Effector memory CD8-positive, alpha-beta T cell (primary cell): ENCODE measurements around the gene YPEL4.
"Not testable (repeated sequence)": the region's sequence is repeated elsewhere in the genome, so short reads cannot be mapped to it uniquely, and the experiment has no call there.

Source experiments
- ATAC-seq: fragments of 150-1000 bp; cut with Tn5 transposase; replicated peaks from 2 replicates; pipeline ENCODE4 v1.10.0; 2021; ENCODE audit warnings: mild to moderate bottlenecking, moderate library complexity
- DNase-seq, 3 experiments: peaks; one replicate each; pipeline ENCODE4 v3.0.0; 2021
- H3K27ac Mint-ChIP-seq, 2 donors: one replicate each; pipeline ENCODE4 v1.8.0; 2022; ENCODE audit warnings: mild to moderate bottlenecking in 2 of 2, mixed read lengths in 2 of 2, moderate library complexity in 2 of 2
- H3K27me3 Mint-ChIP-seq, 2 donors: one replicate each; pipeline ENCODE4 v1.8.0; 2022; ENCODE audit warnings: mixed read lengths in 2 of 2
- H3K36me3 Mint-ChIP-seq: one replicate; pipeline ENCODE4 v1.8.0; 2022; ENCODE audit warnings: mild to moderate bottlenecking, moderate library complexity, mixed read lengths; ENCODE audit not compliant: insufficient read depth
- H3K4me1 Mint-ChIP-seq, 2 donors: one replicate each; pipeline ENCODE4 v1.8.0; 2022; ENCODE audit warnings: low read depth in 2 of 2, mixed read lengths in 2 of 2
- H3K4me3 Mint-ChIP-seq, 2 donors: one replicate each; pipeline ENCODE4 v1.8.0; 2022; ENCODE audit warnings: mild to moderate bottlenecking in 2 of 2, mixed read lengths in 2 of 2, moderate library complexity in 2 of 2
- H3K9me3 Mint-ChIP-seq, 2 donors: one replicate each; pipeline ENCODE4 v1.8.0; 2022; ENCODE audit warnings: mixed read lengths in 2 of 2
- total RNA-seq, 9 experiments: gene quantifications; one replicate each; lab custom pipeline; 2026; lab: John Stamatoyannopoulos, UW

The YPEL4 gene, protein sequence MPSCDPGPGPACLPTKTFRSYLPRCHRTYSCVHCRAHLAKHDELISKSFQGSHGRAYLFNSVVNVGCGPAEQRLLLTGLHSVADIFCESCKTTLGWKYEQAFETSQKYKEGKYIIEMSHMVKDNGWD
- 0.12 to 25.3 (median 6.0) reads per million in 9 experiments for total RNA-seq

DNA sequence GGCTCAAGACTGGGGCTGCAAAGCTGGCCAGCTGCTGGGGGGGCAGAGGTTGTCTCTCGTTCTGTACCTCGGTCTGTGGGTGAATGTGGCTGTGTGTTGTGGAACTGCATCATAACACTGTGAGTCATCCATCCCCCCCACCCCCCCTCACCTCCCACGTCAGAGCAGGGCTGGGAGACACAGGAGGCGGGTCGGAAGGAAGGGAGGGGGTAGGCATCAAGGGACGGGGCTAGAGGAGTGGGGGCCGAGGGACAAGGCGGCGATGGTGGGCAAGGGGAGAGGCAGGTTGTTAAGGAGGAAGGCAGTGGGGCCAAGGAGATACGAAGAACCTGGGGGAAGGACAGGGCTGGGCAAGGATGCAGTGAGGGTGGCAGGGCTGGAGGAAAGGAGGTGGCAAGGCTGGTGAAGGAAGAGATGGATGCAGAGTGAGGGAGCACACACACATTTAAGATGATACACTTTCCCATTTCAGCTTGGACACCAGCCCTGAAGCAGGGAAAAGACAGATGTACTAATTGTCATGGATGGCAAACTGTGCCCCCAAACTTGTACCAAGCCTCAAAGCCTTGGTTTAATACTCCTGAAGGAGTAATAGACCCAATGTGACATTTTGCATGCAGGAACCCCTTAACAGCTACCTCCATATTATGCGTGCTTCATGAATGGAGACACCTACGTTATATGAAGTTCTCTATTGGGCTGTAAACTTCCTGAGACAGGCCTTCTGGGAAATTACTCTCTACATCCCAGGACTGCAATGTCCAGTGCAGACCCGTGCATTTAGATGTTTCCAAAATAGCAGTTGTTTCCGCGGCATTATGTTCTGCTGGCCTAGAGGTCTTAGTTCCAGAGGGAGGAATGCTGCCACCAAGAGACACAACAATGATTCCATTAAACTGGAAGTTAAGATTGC, at the start of gene YPEL4:
Gene YPEL4 (minus strand): TSS at position 87 of the 913 bp plus-strand sequence. CDS start 2,805 bp downstream, outside the sequence.
- H3K27ac Mint-ChIP-seq, result peak within 1 kb of the TSS; percentile 84 to 93
- peaks cover 6% of the 10 kb centered on the region for H3K36me3 Mint-ChIP-seq
- H3K4me1 Mint-ChIP-seq, result peaks cover 24% of the 10 kb centered on the region in 2 donors
- peak within 1 kb of the TSS; percentile 90 to 92 for H3K4me3 Mint-ChIP-seq
- ATAC-seq (peak; percentile 86), DNase-seq (peak; percentile 58 to 63 (median 62))
- no peaks in the 10 kb centered on the region for H3K9me3 Mint-ChIP-seq
- peaks cover 25 to 46% of the 10 kb centered on the region in 2 donors for H3K27me3 Mint-ChIP-seq

DNA sequence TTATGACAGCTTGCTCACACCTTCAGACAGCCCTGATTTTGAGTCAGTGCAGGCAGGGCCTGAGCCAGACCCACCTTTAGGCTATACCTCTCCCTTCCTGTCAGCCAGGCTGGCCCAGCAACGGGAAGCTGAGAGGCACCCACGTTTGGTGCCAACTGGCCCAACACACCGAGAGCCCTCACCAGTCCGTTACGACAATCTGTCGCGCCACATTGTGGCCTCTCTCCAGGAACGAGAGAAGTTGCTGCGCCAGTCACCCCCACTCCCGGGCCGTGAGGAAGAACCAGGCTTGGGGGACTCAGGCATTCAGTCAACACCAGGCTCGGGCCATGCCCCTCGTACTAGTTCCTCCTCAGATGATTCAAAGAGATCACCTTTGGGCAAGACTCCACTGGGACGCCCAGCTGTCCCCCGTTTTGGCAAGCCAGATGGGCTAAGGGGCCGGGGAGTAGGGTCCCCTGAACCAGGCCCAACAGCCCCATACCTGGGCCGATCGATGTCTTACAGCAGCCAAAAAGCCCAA, 49.2 kb upstream of the YPEL4 start:
- no peaks in the 10 kb centered on the region for H3K27me3 Mint-ChIP-seq
- no peak overlapping the region for H3K4me3 Mint-ChIP-seq
- H3K36me3 Mint-ChIP-seq, result peaks cover 94% of the 10 kb centered on the region
- DNase-seq (no peak), ATAC-seq (no peak)
- no peaks in the 10 kb centered on the region for H3K4me1 Mint-ChIP-seq
- peak overlapping the region in 1 of 2 donors; percentile 18 for H3K27ac Mint-ChIP-seq
- no peaks in the 10 kb centered on the region for H3K9me3 Mint-ChIP-seq

GRCh38 chr11:57690474-57690873, 40.8 kb upstream of the YPEL4 start:
- not testable (repeated sequence) for H3K4me3 Mint-ChIP-seq, H3K9me3 Mint-ChIP-seq, DNase-seq, ATAC-seq, H3K4me1 Mint-ChIP-seq, H3K27ac Mint-ChIP-seq, H3K27me3 Mint-ChIP-seq
- H3K36me3 Mint-ChIP-seq, result peaks cover 89% of the 10 kb centered on the region

DNA sequence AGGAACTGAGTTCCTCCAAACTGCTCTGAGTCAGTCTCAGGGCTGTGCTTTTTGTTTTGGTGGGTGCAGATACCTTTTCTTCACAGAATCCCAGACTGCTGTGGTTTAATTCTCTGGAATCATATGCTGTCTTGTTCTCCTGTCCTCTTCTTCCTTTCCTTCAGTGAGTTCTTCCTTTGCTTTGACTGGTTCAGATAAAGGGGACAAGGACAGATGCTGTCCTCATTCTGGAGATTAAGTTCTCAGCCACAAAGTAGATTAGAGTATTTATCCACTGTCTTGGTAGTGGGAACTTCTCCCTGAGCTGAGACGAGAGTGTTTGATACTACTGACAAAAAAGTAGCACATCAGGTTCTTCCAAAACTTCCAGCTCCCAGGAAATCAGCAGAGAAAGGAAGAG, 31.5 kb upstream of the YPEL4 start:
- Mint-ChIP-seq H3K4me1 (peaks cover 26 to 45% of the 10 kb centered on the region in 2 donors), H3K4me3 (no peak overlapping the region), H3K27me3 (no peaks in the 10 kb centered on the region), H3K36me3 (peaks cover 72% of the 10 kb centered on the region), H3K27ac (peak overlapping the region; percentile 83 to 88), H3K9me3 (no peaks in the 10 kb centered on the region)
- ATAC-seq (no peak), DNase-seq (no peak)

GRCh38 chr11:57680552-57680874, 30.8 kb upstream of the YPEL4 start:
- DNase-seq (no peak), ATAC-seq (no peak)
- H3K4me3 Mint-ChIP-seq, result no peak overlapping the region
- peak overlapping the region; percentile 75 to 88 for H3K27ac Mint-ChIP-seq
- H3K27me3 Mint-ChIP-seq, result no peaks in the 10 kb centered on the region
- no peaks in the 10 kb centered on the region for H3K9me3 Mint-ChIP-seq
- H3K36me3 Mint-ChIP-seq, result peaks cover 70% of the 10 kb centered on the region
- peaks cover 31 to 52% of the 10 kb centered on the region in 2 donors for H3K4me1 Mint-ChIP-seq

GRCh38 chr11:57679396-57679795, 29.7 kb upstream of the YPEL4 start:
- Mint-ChIP-seq H3K4me1 (peaks cover 37 to 56% of the 10 kb centered on the region in 2 donors), H3K27me3 (no peaks in the 10 kb centered on the region), H3K27ac (no peak overlapping the region), H3K36me3 (peaks cover 66% of the 10 kb centered on the region), H3K4me3 (no peak overlapping the region), H3K9me3 (no peaks in the 10 kb centered on the region)
- ATAC-seq (no peak), DNase-seq (no peak)

- peaks cover 73% of the 10 kb centered on the region for H3K36me3 Mint-ChIP-seq
- H3K27me3 Mint-ChIP-seq, result no peaks in the 10 kb centered on the region
- peak overlapping the region in 1 of 2 donors; percentile 32 for H3K4me3 Mint-ChIP-seq
- H3K4me1 Mint-ChIP-seq, result peaks cover 43 to 50% of the 10 kb centered on the region in 2 donors
- H3K27ac Mint-ChIP-seq, result peak overlapping the region; percentile 22 to 46
- DNase-seq (no peak), ATAC-seq (no peak)
- no peaks in the 10 kb centered on the region for H3K9me3 Mint-ChIP-seq
These were observed 25.6 kb upstream of the YPEL4 start for GRCh38 chr11:57675176-57675941.

GRCh38 chr11:57674251-57674650, 24.5 kb upstream of the YPEL4 start:
- no peaks in the 10 kb centered on the region for H3K27me3 Mint-ChIP-seq
- H3K4me3 Mint-ChIP-seq, result no peak overlapping the region
- H3K36me3 Mint-ChIP-seq, result peaks cover 65% of the 10 kb centered on the region
- DNase-seq (no peak), ATAC-seq (no peak)
- H3K9me3 Mint-ChIP-seq, result no peaks in the 10 kb centered on the region
- peak overlapping the region in 1 of 2 donors; percentile 22 for H3K27ac Mint-ChIP-seq
- peaks cover 48 to 49% of the 10 kb centered on the region in 2 donors for H3K4me1 Mint-ChIP-seq

GRCh38 chr11:57668434-57668782, 18.7 kb upstream of the YPEL4 start:
- ATAC-seq (peak; percentile 1), DNase-seq (peak in 1 of 3 experiments; percentile 47)
- Mint-ChIP-seq H3K9me3 (no peaks in the 10 kb centered on the region), H3K27ac (peak overlapping the region; percentile 98 to 99), H3K4me1 (peaks cover 35 to 42% of the 10 kb centered on the region in 2 donors), H3K27me3 (no peaks in the 10 kb centered on the region), H3K4me3 (peak overlapping the region; percentile 98 to 99), H3K36me3 (peaks cover 45% of the 10 kb centered on the region)

DNA sequence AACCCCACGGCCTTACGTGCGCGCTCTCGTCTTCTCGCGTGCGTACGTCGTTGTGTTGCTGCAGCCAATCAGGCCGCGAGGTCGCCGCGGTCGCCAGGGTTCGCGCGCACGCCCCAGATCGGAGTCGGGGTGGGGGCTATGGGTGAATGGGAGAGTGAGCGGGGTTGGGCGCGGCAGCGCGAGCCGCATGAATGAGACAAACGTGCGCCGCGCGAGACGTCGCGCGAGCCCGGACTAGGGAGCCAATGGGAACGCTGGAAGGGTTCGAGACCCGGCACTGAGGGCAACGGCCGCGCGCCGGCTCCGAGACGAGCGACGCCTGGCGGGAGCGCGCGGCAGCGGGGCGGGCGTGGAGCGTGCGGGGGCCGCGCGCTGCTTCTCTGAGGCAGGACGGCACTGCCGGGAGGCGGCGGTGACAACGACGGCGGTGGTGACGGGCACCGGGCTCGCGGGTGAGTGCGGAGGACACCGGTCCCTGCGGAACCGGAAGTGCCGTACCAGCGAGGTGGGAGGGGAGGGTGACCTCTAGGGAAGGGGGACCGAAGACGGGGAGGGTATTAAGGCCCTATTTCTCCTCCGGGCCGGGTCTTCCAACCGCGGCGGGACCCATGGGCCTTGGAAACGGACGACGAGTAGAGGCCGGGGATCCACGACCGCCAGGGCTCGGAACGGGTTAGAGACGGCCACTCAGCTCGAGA, 18.2 kb upstream of the YPEL4 start, which contains the start of gene ZDHHC5:
Gene ZDHHC5 (plus strand): TSS at position 379 of the 698 bp plus-strand sequence. CDS start 4,977 bp downstream, outside the sequence.
- Mint-ChIP-seq H3K4me3 (peak within 1 kb of the TSS; percentile 98 to 99), H3K27ac (peak within 1 kb of the TSS; percentile 98 to 99), H3K36me3 (peaks cover 40% of the 10 kb centered on the region), H3K27me3 (no peaks in the 10 kb centered on the region), H3K4me1 (peaks cover 32 to 37% of the 10 kb centered on the region in 2 donors), H3K9me3 (no peaks in the 10 kb centered on the region)
- peak; percentile 99 for DNase-seq
- ATAC-seq, result peak; percentile 80

DNA sequence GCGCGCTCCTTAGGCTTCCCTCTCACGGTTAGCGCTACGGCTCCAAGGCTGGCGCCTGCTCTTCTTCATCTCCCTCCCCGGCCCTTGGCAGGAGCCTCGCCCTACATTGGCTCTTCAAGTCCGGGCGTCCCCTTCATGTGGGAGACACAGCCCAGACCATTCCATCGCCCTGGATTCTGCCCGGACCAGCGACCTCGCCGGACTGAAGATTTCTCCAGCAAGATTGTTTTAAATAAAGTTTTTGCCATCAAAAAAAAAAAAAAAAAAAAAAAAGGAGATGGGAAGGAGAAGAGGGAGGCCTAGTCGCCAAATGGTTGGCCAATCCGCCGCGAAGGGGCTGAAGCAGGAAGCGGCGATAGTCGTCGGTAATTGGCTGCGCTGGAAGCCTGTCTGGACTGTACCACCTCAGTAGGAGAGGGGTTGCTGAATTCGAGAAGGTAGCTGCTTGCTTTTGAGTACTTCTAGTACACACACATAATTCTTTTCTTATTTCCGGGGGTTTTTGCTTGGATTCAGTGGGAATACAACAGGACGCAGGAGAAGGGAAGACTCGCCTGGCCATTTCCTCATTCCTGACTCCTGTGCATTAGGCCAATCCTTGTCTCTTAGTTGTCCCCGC, 17.5 kb upstream of the YPEL4 start:
- H3K4me3 Mint-ChIP-seq, result peak overlapping the region; percentile 98 to 99
- peak overlapping the region; percentile 98 to 99 for H3K27ac Mint-ChIP-seq
- H3K9me3 Mint-ChIP-seq, result no peaks in the 10 kb centered on the region
- peaks cover 41% of the 10 kb centered on the region for H3K36me3 Mint-ChIP-seq
- ATAC-seq, result peak; percentile 67
- peaks cover 32 to 34% of the 10 kb centered on the region in 2 donors for H3K4me1 Mint-ChIP-seq
- peak in 2 of 3 experiments; percentile 86 to 91 for DNase-seq
- no peaks in the 10 kb centered on the region for H3K27me3 Mint-ChIP-seq

DNA sequence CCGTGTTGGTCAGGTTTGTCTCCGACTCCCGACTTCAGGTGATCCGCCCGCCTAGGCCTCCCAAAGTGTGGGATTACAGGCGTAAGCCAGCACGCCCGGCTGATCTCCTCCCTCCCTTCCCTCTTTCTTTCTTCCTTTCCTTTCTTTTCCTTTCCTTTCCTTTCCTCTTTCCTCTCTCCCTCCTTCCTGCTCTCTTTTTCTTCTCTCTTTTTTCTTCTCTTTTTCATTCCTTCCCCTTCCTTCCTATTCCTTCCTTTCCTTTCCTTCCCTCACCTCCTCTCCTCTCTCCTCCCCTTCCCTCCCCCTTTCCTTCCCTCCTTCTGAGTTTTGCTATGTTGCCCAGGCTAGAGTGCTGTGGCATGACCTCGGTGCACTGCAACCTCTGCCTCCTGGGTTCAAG, 14.3 kb upstream of the YPEL4 start:
- DNase-seq (no peak), ATAC-seq (no peak)
- Mint-ChIP-seq H3K36me3 (peaks cover 61% of the 10 kb centered on the region), H3K27ac (no peak overlapping the region), H3K4me1 (peaks cover 14 to 19% of the 10 kb centered on the region in 2 donors), H3K9me3 (no peaks in the 10 kb centered on the region), H3K27me3 (no peaks in the 10 kb centered on the region), H3K4me3 (no peak overlapping the region)
